DMS53 treated with DMSO at 0.1 percent for 48 hours (cell line): Measurements from ENCODE around the gene AURKAIP1.

Source experiments
- DNase-seq: peaks from one replicate; lab custom pipeline; 2025; ENCODE audit not compliant: unreplicated experiment; lab: John Stamatoyannopoulos, UW

The AURKAIP1 gene

DNA sequence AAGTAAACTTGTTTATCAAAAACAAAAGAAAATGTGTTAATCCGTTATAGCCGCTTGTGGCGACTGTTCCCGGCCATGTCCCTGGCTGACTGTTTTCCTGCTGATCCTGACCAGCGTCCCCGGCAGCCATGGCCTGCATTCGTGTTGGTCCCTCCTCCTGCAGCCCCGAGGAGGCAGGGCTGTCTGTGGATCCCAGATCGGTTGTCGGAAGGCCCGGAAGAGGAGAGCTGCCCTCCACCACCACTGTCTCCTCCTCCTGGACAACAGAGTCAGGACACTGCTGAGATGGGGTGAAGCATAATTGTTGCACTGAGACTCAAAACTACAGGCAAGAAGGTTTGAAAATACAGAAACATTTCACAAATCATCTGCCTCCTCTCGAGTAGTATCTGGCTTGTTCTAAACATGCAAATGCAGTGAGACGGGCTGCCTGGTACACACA lies 13.0 kb downstream of the AURKAIP1 start:
- no peak for DNase-seq

DNA sequence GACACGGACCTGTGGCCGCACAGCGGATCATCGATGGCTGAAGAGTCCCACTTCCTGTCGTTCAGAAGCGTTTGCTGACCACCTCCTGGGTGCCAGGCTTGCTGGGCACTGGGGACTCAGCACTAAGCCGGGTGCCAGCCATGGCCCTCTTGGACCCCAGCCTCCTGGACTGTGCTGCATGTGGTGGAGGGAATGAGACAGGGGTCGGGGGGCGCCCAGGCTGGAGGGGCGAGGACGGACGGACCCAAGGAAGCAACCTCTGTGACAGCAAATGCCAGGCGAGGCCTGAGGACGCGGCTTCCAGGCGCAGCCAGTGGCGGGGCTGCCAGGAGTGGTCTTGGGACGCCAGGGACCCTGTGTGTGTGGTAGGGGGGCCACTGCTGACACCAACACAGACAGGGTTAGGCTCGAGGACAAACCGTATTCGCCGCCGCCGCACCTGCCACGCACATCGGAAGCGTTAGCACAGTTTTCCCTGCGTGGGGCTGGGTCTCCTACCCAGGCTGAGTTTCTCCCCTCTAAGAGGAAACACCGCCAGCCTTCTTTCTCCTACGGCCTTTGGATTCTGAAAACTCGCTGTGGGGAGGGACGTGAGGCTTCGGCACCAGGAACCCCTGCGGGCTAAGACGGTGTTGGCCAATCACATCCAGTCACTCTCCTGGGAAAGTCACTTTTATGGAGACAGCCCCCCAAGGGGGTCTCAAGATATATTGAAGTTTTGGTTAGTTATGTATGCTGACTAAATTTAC lies 13.6 kb downstream of the AURKAIP1 start:
- DNase-seq: no peak

DNA sequence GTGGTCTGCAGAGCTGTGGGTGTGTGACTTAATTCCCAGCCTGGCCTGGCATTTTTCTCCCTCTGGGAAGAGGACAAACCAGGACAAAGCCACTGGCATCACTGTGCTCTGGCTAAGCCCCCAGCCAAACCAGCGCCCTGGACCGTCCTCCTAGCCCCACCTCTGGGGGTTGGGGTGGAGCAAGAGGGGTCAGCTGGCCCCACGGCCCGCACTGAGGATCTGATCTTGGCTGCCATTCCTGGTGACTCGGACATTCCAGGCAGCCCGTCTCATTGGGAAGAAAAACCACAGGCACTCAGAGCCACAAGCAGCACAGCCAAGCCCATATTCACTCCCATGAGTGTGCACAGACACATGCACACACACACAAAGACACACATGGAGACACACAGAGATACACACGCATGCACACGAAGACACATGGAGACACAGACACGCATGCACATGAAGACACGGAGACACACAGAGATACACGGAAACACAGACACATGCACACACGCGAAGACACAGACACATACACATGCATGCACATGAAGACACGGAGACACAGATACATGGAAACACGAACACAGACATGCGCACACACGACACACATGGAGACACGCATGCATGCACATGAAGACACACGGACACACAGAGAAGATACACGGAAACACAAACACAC lies 14.4 kb downstream of the AURKAIP1 start:
- no peak for DNase-seq

GRCh38 chr1:1359664-1360468 lies 15.1 kb downstream of the AURKAIP1 start:
- no peak for DNase-seq

- DNase-seq: no peak
These were observed 15.7 kb downstream of the AURKAIP1 start for GRCh38 chr1:1359308-1359663.

DNA sequence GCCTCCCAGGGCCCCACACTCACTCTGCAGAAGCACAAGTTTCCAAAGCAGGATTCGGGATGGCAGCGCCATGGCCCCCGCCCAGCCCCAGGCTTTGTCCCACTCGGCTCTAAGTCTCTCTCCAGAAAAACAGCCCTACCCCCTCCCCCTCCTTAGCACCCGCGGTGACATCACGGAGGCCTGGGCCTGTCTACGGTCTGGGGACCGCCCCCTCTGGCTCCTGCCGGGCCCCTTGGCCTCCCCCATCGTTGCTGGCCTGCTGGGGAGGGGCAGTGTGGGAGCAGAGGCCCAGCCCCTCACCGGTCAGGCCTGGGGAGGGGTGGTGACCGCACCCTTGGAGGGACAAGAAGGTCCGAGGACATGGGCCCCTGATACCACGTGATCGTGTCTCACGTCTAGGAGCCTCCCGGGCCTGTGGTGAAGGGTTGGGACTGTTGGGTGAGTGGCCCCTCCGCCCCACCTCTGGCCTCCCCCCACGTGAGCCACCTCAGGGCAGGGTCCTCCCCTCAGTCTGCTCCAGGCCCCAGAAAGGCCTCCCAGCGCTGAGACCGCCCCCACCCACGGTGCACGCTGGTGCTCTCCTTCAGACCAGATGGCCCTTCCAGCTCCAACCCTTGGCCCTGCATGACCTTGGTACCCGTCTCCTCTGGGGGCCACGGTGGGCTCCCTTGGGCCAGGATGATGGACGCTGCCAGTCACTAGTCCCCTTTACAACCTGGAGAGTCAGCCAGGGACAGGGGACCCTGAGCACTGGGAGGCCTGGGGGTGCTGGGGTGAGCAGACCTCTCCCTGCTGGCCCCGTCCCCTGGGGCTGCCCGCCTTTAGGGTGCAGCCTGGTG lies 16.4 kb downstream of the AURKAIP1 start, which contains the start of gene MXRA8:
Gene MXRA8, minus strand, starts transcription at position 123 of the 839 bp plus-strand sequence. Its CDS starts 51 bp downstream, at position 72.
- DNase-seq: no peak

DNA sequence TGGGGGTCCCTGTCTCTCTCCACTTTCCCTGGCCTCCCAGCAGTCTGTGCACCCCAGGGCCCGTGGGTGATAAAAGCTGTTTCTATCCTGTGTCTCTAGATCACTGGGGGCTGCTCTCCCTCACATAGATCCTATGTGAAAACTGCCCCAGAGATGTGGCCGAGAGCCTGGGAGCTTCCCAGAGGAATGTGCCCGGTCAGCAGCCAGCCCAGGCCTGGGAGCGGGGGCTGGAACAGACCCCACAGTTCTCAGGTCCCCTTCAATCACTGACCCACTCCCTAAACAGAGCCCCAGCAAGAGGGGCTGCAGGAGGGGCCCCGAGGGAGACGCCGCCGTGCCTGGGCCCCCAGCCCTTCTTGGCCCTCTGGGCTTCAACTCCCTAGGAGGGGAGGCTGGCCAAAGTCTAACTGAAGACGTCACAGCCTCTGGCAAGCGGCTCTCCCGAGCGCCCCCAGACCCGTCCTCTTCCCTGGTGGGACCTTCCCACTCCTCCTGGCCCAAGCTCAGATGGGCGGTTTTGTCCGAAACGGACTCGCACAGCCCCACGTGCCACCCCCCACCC lies 17.1 kb downstream of the AURKAIP1 start:
- DNase-seq: no peak

GRCh38 chr1:1356796-1357401 lies 18.1 kb downstream of the AURKAIP1 start:
- no peak for DNase-seq

- no peak for DNase-seq
These were observed 18.7 kb downstream of the AURKAIP1 start for GRCh38 chr1:1356166-1356795.

GRCh38 chr1:1355416-1355815 lies 19.6 kb downstream of the AURKAIP1 start:
- DNase-seq: peak; percentile 43

- DNase-seq: no peak
These were observed 20.4 kb downstream of the AURKAIP1 start for GRCh38 chr1:1354271-1355247.

DNA sequence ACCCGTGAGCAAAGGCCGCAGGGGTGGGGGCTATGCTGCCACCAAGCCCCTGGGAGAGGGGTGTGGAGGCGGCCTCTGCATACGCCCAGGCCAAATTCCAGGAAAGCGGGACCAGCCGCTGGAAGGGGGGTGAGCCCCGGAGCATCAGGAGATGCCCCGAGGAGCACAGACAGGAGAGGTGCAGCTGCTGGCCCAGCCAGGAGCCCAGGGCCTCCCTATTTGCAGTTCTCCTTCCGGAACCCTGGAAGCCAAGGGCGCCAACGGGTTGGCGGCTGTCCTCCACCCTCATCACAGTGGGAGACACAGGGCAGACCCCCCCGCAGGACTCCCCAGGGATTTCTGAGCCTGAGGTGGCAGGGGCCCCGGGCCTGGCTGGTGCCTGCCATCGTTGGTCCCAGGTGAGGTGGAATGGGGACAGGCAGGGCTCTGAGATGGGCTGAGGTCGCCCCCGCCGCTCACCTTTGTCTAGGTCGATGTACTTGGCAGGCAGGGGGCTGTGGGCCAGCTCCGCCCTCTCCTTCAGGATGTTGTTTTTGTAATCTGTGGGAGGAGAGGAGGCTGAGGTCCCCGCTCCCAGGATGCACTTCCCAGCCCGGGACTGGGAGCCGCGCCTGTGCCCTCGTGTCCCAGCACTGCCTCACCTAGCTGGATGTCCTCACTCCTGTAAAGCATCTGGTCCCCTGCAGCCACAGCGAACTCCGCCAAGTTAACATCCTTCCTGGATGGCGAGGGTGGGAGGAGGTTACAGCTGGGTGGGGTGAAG lies 21.4 kb downstream of the AURKAIP1 start:
- no peak for DNase-seq

- DNase-seq: no peak
These were observed 22.1 kb downstream of the AURKAIP1 start for GRCh38 chr1:1352786-1353388.

- DNase-seq: peak; percentile 18
These were observed 23.2 kb downstream of the AURKAIP1 start for GRCh38 chr1:1351511-1352427.

GRCh38 chr1:1349256-1350012 lies 25.6 kb downstream of the AURKAIP1 start, which contains the start of gene DVL1:
Gene DVL1 (minus strand): TSS chr1:1349418. CDS start chr1:1349065, 353 bp downstream.
- no peak for DNase-seq
